Calu3 (cell line): Measurements from ENCODE around the gene ATP11A. TPM values are rescaled to one million over a fixed set of nuclear protein-coding genes. Genes with fewer than 3 reads are reported as not detected.

Source experiments
- BruUV-seq: library from RNA; stranded (reverse); fragments of 400-500 nt; replicated peaks from 2 replicates; lab custom pipeline; 2021; lab: Mats Ljungman, UMichigan
- CTCF ChIA-PET: fragments of 300-600 bp; sonication (Branson Sonifier 250); formaldehyde crosslinking; loops from one replicate; lab custom pipeline; 2022; ENCODE audit warnings: antibody characterized with exemption; lab: Charles Lee
- DNase-seq: peaks from one replicate; pipeline ENCODE4 v3.0.0; 2022
- H3K27ac Mint-ChIP-seq: one replicate; pipeline ENCODE4 v1.8.0; 2022; ENCODE audit warnings: mixed read lengths; ENCODE audit not compliant: unreplicated experiment
- H3K27me3 Mint-ChIP-seq: one replicate; pipeline ENCODE4 v1.8.0; 2022; ENCODE audit warnings: mixed read lengths; ENCODE audit not compliant: unreplicated experiment
- H3K36me3 Mint-ChIP-seq: one replicate; pipeline ENCODE4 v1.8.0; 2022; ENCODE audit warnings: mild to moderate bottlenecking, moderate library complexity, mixed read lengths; ENCODE audit not compliant: insufficient read depth, unreplicated experiment
- H3K4me1 Mint-ChIP-seq: one replicate; pipeline ENCODE4 v1.8.0; 2022; ENCODE audit warnings: mild to moderate bottlenecking, low read depth, mixed read lengths; ENCODE audit not compliant: unreplicated experiment
- H3K4me3 Mint-ChIP-seq: one replicate; pipeline ENCODE4 v1.8.0; 2022; ENCODE audit warnings: mild to moderate bottlenecking, low read depth, moderate library complexity, mixed read lengths; ENCODE audit not compliant: unreplicated experiment
- H3K9me3 Mint-ChIP-seq: one replicate; pipeline ENCODE4 v1.8.0; 2022; ENCODE audit warnings: low read depth, mixed read lengths; ENCODE audit not compliant: unreplicated experiment
- CTCF ChIP-seq: fragments of 200-600 bp; IDR thresholded peaks from one replicate; pipeline ENCODE4 v1.8.0; 2022; ENCODE audit warnings: antibody characterized with exemption; ENCODE audit not compliant: unreplicated experiment
- intact Hi-C: fragments of 100-400 bp; cut with micrococcal nuclease; formaldehyde crosslinking; loops from one replicate; pipeline ENCODE4 v1.10.0; 2022; ENCODE audit not compliant: unreplicated experiment
- total RNA-seq: library from RNA; stranded (reverse); gene quantifications from 2 replicates; pipeline ENCODE4 v1.2.3, GENCODE V29; 2022

The ATP11A gene
- total RNA-seq, 1 experiment from 2014 or later = 115 TPM

- no TSS peak for BruUV-seq
These were observed 125.2 kb downstream of the ATP11A start for GRCh38 chr13:112814905-112815585.

GRCh38 chr13:112815871-112816270 is 126.0 kb downstream of the ATP11A start:
- Mint-ChIP-seq H3K4me3 (no peak overlapping the region), H3K9me3 (no peaks in the 10 kb centered on the region), H3K4me1 (no peaks in the 10 kb centered on the region), H3K36me3 (peaks cover 12% of the 10 kb centered on the region), H3K27ac (no peak overlapping the region), H3K27me3 (no peaks in the 10 kb centered on the region)
- intact Hi-C loops = no loop called here
- CTCF ChIA-PET = no interaction called here
- TF ChIP-seq CTCF = no peak
- no peak for DNase-seq
- no TSS peak for BruUV-seq

More at GRCh38 chr13:112814905-112815585, 125.2 kb downstream of the ATP11A start:
- Mint-ChIP-seq H3K4me3 (no peak overlapping the region), H3K4me1 (no peaks in the 10 kb centered on the region), H3K27ac (no peak overlapping the region), H3K36me3 (peaks cover 12% of the 10 kb centered on the region), H3K9me3 (no peaks in the 10 kb centered on the region), H3K27me3 (no peaks in the 10 kb centered on the region)
- intact Hi-C loops = no loop called here
- DNase-seq = no peak
- CTCF ChIA-PET = no interaction called here
- no peak for TF ChIP-seq CTCF

GRCh38 chr13:112818040-112818697 is 128.3 kb downstream of the ATP11A start:
- TF ChIP-seq CTCF = no peak
- intact Hi-C loops = no loop called here
- CTCF ChIA-PET = no interaction called here
- H3K36me3 Mint-ChIP-seq = peaks cover 9% of the 10 kb centered on the region
- no peak overlapping the region for H3K27ac Mint-ChIP-seq
- no peak overlapping the region for H3K4me3 Mint-ChIP-seq
- no TSS peak for BruUV-seq
- no peaks in the 10 kb centered on the region for H3K4me1 Mint-ChIP-seq
- H3K27me3 Mint-ChIP-seq = no peaks in the 10 kb centered on the region
- no peak for DNase-seq
- H3K9me3 Mint-ChIP-seq = no peaks in the 10 kb centered on the region

GRCh38 chr13:112818698-112819045 is 128.8 kb downstream of the ATP11A start:
- CTCF ChIA-PET = no interaction called here

More at GRCh38 chr13:112818698-112819045, 128.8 kb downstream of the ATP11A start:
- BruUV-seq = no TSS peak
- Mint-ChIP-seq H3K27me3 (no peaks in the 10 kb centered on the region), H3K36me3 (peaks cover 9% of the 10 kb centered on the region), H3K9me3 (no peaks in the 10 kb centered on the region), H3K4me3 (no peak overlapping the region), H3K27ac (no peak overlapping the region), H3K4me1 (no peaks in the 10 kb centered on the region)
- DNase-seq = no peak
- intact Hi-C loops = no loop called here
- no peak for TF ChIP-seq CTCF
